ENCODE measurements around the gene LRIG2. TPM values are rescaled to one million over a fixed set of nuclear protein-coding genes. Genes with fewer than 3 reads are reported as not detected.

The LRIG2 gene
- total and polyA plus RNA-seq, 4 donors, result 1.3 to 11.9 (median 6.0) TPM

DNA sequence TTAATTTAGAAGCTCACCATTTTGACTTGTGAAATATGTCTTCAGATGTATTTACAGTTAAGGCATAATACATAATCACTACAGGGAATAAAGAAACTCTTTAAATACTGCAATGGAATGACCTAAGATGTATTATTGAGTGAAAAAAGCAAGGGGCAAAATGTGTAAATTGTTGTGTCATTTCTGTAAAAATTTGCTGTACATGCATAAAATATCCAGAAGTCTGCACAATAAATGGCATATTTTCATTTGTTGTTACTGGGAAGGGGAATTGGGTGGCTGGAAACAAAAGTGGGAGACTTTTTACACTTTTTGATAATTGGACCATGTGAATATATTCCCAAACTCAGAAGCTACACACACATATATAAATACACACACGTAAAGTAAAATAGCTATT lies 17.1 kb downstream of the LRIG2 start:
- no peak for TF ChIP-seq JUND (IDR thresholded peaks at IDR 0.05)
- TF ChIP-seq, protein P1, sequence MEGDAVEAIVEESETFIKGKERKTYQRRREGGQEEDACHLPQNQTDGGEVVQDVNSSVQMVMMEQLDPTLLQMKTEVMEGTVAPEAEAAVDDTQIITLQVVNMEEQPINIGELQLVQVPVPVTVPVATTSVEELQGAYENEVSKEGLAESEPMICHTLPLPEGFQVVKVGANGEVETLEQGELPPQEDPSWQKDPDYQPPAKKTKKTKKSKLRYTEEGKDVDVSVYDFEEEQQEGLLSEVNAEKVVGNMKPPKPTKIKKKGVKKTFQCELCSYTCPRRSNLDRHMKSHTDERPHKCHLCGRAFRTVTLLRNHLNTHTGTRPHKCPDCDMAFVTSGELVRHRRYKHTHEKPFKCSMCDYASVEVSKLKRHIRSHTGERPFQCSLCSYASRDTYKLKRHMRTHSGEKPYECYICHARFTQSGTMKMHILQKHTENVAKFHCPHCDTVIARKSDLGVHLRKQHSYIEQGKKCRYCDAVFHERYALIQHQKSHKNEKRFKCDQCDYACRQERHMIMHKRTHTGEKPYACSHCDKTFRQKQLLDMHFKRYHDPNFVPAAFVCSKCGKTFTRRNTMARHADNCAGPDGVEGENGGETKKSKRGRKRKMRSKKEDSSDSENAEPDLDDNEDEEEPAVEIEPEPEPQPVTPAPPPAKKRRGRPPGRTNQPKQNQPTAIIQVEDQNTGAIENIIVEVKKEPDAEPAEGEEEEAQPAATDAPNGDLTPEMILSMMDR (IDR thresholded peaks at IDR 0.05; ENCODE audit: low read depth, low read length, missing input control), result no peak
- no peak for TF ChIP-seq EGR1 (IDR thresholded peaks at IDR 0.05; ENCODE audit: low read depth in 2 of 2)
- TF ChIP-seq YY1 (IDR thresholded peaks at IDR 0.05), result no peak
- TF ChIP-seq SP1 (IDR thresholded peaks at IDR 0.05), result no peak
- TF ChIP-seq FOXA1 (IDR thresholded peaks at IDR 0.05), result no peak
- TF ChIP-seq, protein P2, sequence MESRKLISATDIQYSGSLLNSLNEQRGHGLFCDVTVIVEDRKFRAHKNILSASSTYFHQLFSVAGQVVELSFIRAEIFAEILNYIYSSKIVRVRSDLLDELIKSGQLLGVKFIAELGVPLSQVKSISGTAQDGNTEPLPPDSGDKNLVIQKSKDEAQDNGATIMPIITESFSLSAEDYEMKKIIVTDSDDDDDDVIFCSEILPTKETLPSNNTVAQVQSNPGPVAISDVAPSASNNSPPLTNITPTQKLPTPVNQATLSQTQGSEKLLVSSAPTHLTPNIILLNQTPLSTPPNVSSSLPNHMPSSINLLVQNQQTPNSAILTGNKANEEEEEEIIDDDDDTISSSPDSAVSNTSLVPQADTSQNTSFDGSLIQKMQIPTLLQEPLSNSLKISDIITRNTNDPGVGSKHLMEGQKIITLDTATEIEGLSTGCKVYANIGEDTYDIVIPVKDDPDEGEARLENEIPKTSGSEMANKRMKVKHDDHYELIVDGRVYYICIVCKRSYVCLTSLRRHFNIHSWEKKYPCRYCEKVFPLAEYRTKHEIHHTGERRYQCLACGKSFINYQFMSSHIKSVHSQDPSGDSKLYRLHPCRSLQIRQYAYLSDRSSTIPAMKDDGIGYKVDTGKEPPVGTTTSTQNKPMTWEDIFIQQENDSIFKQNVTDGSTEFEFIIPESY (IDR thresholded peaks at IDR 0.05), result no peak
- no peak for TF ChIP-seq NR2F2 (IDR thresholded peaks at IDR 0.05)
- TF ChIP-seq, protein P3, sequence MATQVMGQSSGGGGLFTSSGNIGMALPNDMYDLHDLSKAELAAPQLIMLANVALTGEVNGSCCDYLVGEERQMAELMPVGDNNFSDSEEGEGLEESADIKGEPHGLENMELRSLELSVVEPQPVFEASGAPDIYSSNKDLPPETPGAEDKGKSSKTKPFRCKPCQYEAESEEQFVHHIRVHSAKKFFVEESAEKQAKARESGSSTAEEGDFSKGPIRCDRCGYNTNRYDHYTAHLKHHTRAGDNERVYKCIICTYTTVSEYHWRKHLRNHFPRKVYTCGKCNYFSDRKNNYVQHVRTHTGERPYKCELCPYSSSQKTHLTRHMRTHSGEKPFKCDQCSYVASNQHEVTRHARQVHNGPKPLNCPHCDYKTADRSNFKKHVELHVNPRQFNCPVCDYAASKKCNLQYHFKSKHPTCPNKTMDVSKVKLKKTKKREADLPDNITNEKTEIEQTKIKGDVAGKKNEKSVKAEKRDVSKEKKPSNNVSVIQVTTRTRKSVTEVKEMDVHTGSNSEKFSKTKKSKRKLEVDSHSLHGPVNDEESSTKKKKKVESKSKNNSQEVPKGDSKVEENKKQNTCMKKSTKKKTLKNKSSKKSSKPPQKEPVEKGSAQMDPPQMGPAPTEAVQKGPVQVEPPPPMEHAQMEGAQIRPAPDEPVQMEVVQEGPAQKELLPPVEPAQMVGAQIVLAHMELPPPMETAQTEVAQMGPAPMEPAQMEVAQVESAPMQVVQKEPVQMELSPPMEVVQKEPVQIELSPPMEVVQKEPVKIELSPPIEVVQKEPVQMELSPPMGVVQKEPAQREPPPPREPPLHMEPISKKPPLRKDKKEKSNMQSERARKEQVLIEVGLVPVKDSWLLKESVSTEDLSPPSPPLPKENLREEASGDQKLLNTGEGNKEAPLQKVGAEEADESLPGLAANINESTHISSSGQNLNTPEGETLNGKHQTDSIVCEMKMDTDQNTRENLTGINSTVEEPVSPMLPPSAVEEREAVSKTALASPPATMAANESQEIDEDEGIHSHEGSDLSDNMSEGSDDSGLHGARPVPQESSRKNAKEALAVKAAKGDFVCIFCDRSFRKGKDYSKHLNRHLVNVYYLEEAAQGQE (IDR thresholded peaks at IDR 0.05), result no peak
- TF ChIP-seq, protein P4, sequence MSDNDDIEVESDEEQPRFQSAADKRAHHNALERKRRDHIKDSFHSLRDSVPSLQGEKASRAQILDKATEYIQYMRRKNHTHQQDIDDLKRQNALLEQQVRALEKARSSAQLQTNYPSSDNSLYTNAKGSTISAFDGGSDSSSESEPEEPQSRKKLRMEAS (IDR thresholded peaks at IDR 0.05), result no peak
- no peak for TF ChIP-seq RAD21 (IDR thresholded peaks at IDR 0.05)
- TF ChIP-seq FOXA2 (IDR thresholded peaks at IDR 0.05), result no peak
- TF ChIP-seq RXRA (IDR thresholded peaks at IDR 0.05), result no peak
- no peak for TF ChIP-seq TAF1 (conservative IDR thresholded peaks at IDR 0.05)
- Histone ChIP-seq H3K4me3 (ENCODE audit: low read depth in 1 of 3, low read length in 3 of 3) (no peak overlapping the region), H3K27ac (ENCODE audit: low read depth in 1 of 2, low read length in 2 of 2) (no peak overlapping the region), H3K27me3 (ENCODE audit: control insufficient read depth in 4 of 4, insufficient read depth in 4 of 4, low read length in 3 of 4) (no peaks in the 10 kb centered on the region), H3K9me3 (ENCODE audit: control insufficient read depth in 4 of 4, low read length in 3 of 4) (no peaks in the 10 kb centered on the region), H3K36me3 (ENCODE audit: control insufficient read depth in 4 of 4, insufficient read depth in 3 of 4, low read depth in 1 of 4, low read length in 3 of 4) (peaks cover 3 to 11% (median 9%) of the 10 kb centered on the region in 4 donors), H3K4me1 (ENCODE audit: control insufficient read depth in 4 of 4, insufficient read depth in 4 of 4, low read length in 3 of 4) (peaks cover 0 to 5% (median under 1%) of the 10 kb centered on the region in 4 donors), H3K9ac (ENCODE audit: low read depth in 1 of 2, low read length in 2 of 2) (no peak overlapping the region)
- 99% methylated on average over 1 of the region's 1 CpG for WGBS
- DNase-seq (ENCODE audit: low spot score), result no peak

DNA sequence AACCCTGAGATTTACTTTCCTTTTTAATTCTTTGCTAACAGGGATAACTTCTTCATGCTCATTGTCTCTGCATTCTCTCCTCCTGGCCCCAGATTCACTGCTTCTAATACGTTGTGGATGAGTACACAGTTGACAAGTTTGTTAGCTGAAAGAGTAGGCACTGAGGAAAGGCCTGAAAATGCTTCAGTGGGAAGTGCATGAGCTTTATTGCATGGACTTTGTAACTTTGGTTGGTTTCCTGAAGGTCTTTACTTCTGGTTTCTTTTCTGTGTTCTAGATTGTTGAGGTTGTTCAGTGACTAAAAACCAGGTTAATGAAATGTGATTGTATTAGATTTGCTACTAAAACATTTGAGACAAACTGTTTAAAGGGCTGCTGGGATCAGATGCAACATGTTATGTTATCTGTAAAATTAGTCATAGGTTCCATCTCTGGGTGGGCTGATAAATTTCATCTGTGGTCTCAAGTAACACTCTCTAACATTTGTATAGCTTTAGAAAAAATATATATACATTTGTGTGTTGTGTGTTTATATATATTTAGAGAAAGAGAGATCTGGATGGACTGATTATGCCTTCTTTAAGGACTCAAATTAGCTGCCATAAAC lies 19.1 kb downstream of the LRIG2 start:
- DNase-seq (ENCODE audit: low spot score), result no peak
- H3K4me1 ChIP-seq (ENCODE audit: control insufficient read depth in 4 of 4, insufficient read depth in 4 of 4, low read length in 3 of 4), result peaks cover 0 to 5% (median under 1%) of the 10 kb centered on the region in 4 donors
- peaks cover 5 to 29% (median 22%) of the 10 kb centered on the region in 4 donors for H3K36me3 ChIP-seq (ENCODE audit: control insufficient read depth in 4 of 4, insufficient read depth in 3 of 4, low read depth in 1 of 4, low read length in 3 of 4)
- no peaks in the 10 kb centered on the region for H3K9me3 ChIP-seq (ENCODE audit: control insufficient read depth in 4 of 4, low read length in 3 of 4)
- H3K4me3 ChIP-seq (ENCODE audit: low read depth in 1 of 3, low read length in 3 of 3), result no peak overlapping the region
- no peak overlapping the region for H3K9ac ChIP-seq (ENCODE audit: low read depth in 1 of 2, low read length in 2 of 2)
- WGBS, result 34% methylated on average over 1 of the region's 1 CpG
- TF ChIP-seq, protein P1 (IDR thresholded peaks at IDR 0.05; ENCODE audit: low read depth, low read length, missing input control), result no peak
- TF ChIP-seq HNF4G (IDR thresholded peaks at IDR 0.05), result peak; percentile 43
- TF ChIP-seq HNF4A (conservative IDR thresholded peaks at IDR 0.05), result peak in 1 of 2 donors; percentile 60
- TF ChIP-seq, protein P4 (IDR thresholded peaks at IDR 0.05), result no peak
- TF ChIP-seq RAD21 (IDR thresholded peaks at IDR 0.05), result no peak
- peak; percentile 17 for TF ChIP-seq SP1 (IDR thresholded peaks at IDR 0.05)
- no peak for TF ChIP-seq FOXA1 (IDR thresholded peaks at IDR 0.05)
- TF ChIP-seq RXRA (IDR thresholded peaks at IDR 0.05), result no peak
- H3K27me3 ChIP-seq (ENCODE audit: control insufficient read depth in 4 of 4, insufficient read depth in 4 of 4, low read length in 3 of 4), result no peaks in the 10 kb centered on the region
- no peak overlapping the region for H3K27ac ChIP-seq (ENCODE audit: low read depth in 1 of 2, low read length in 2 of 2)
